Measurements from ENCODE around the gene EML4. TPM values are rescaled to one million over a fixed set of nuclear protein-coding genes. Genes with fewer than 3 reads are reported as not detected.

The EML4 gene
- total RNA-seq, 2 experiments from 2014 or later, result 67.4 to 69.8 TPM

- no peak for DNase-seq
- intact Hi-C loops (cut with micrococcal nuclease), result no loop called here
- Mint-ChIP-seq H3K4me3 (no peak overlapping the region), H3K27me3 (no peaks in the 10 kb centered on the region), H3K36me3 (no peaks in the 10 kb centered on the region), H3K4me1 (ENCODE audit: low read depth) (peaks cover 68% of the 10 kb centered on the region), H3K9me3 (no peaks in the 10 kb centered on the region), H3K27ac (no peak overlapping the region)
- POLR2A ChIA-PET, result interaction anchor here (1.0 kb wide), 1 partner anchor 15 kb away, joined by 4 read pairs; no protein-coding TSS in a partner anchor
- CTCF ChIA-PET, result interaction anchor here (1.0 to 1.9 kb wide), 3 partner anchors 43 to 57 kb away, joined by 3 to 6 read pairs (median 4); no protein-coding TSS in a partner anchor
These were observed 30.1 kb upstream of the EML4 start for GRCh38 chr2:42139101-42139500.

- intact Hi-C loops (cut with micrococcal nuclease), result no loop called here
- H3K36me3 Mint-ChIP-seq, result no peaks in the 10 kb centered on the region
- H3K27me3 Mint-ChIP-seq, result no peaks in the 10 kb centered on the region
- no peaks in the 10 kb centered on the region for H3K9me3 Mint-ChIP-seq
- DNase-seq, result no peak
- H3K27ac Mint-ChIP-seq, result no peak overlapping the region
- no peak overlapping the region for H3K4me3 Mint-ChIP-seq
- CTCF ChIA-PET, result no interaction called here
- peaks cover 58% of the 10 kb centered on the region for H3K4me1 Mint-ChIP-seq (ENCODE audit: low read depth)
- POLR2A ChIA-PET, result no interaction called here
These were observed 28.7 kb upstream of the EML4 start for GRCh38 chr2:42140496-42140895.

- no peaks in the 10 kb centered on the region for H3K9me3 Mint-ChIP-seq
These were observed 27.2 kb upstream of the EML4 start for GRCh38 chr2:42141687-42142546.

GRCh38 chr2:42142547-42143184 lies 26.5 kb upstream of the EML4 start:
- intact Hi-C loops (cut with micrococcal nuclease), result no loop called here
- H3K4me3 Mint-ChIP-seq, result no peak overlapping the region
- H3K27me3 Mint-ChIP-seq, result no peaks in the 10 kb centered on the region
- no peak for DNase-seq
- no peak overlapping the region for H3K27ac Mint-ChIP-seq
- no peaks in the 10 kb centered on the region for H3K9me3 Mint-ChIP-seq
- POLR2A ChIA-PET, result interaction anchor here (0.9 to 2.0 kb wide), 4 partner anchors 10 to 37 kb away, joined by 3 to 16 read pairs (median 4); no protein-coding TSS in a partner anchor
- H3K4me1 Mint-ChIP-seq (ENCODE audit: low read depth), result peaks cover 39% of the 10 kb centered on the region
- CTCF ChIA-PET, result interaction anchor here (0.9 to 1.6 kb wide), 4 partner anchors 28 to 85 kb away, joined by 4 to 5 read pairs (median 4); no protein-coding TSS in a partner anchor
- H3K36me3 Mint-ChIP-seq, result no peaks in the 10 kb centered on the region

More at GRCh38 chr2:42141687-42142546, 27.2 kb upstream of the EML4 start:
- H3K36me3 Mint-ChIP-seq, result no peaks in the 10 kb centered on the region
- peak; percentile 42 for DNase-seq
- ChIA-PET CTCF (interaction anchor here (0.9 to 1.5 kb wide), 5 partner anchors 25 to 86 kb away, joined by 3 to 5 read pairs (median 4); no protein-coding TSS in a partner anchor), POLR2A (interaction anchor here (0.6 to 2.0 kb wide), 5 partner anchors 9 to 89 kb away, joined by 3 to 16 read pairs (median 5); no protein-coding TSS in a partner anchor)
- H3K4me1 Mint-ChIP-seq (ENCODE audit: low read depth), result peaks cover 46% of the 10 kb centered on the region
- H3K27me3 Mint-ChIP-seq, result no peaks in the 10 kb centered on the region
- intact Hi-C loops (cut with micrococcal nuclease), result loop anchor here (1.0 kb wide), 1 partner anchor 9 kb away; no protein-coding TSS in a partner anchor
- peak overlapping the region; percentile 78 for H3K27ac Mint-ChIP-seq
- peak overlapping the region; percentile 58 for H3K4me3 Mint-ChIP-seq

GRCh38 chr2:42147641-42148274 lies 21.4 kb upstream of the EML4 start:
- Mint-ChIP-seq H3K4me3 (no peak overlapping the region), H3K4me1 (ENCODE audit: low read depth) (peaks cover 21% of the 10 kb centered on the region), H3K36me3 (no peaks in the 10 kb centered on the region), H3K27ac (no peak overlapping the region), H3K27me3 (no peaks in the 10 kb centered on the region), H3K9me3 (peaks cover 6% of the 10 kb centered on the region)
- ChIA-PET POLR2A (no interaction called here), CTCF (no interaction called here)
- no peak for DNase-seq
- intact Hi-C loops (cut with micrococcal nuclease), result loop anchor here (2.0 kb wide), 1 partner anchor 15 kb away; no protein-coding TSS in a partner anchor

GRCh38 chr2:42150159-42150558 lies 19.0 kb upstream of the EML4 start:
- ChIA-PET POLR2A (interaction anchor here (0.7 kb wide), 1 partner anchor 17 kb away, joined by 3 read pairs; no protein-coding TSS in a partner anchor), CTCF (interaction anchor here (1.0 to 1.1 kb wide), 2 partner anchors 17 to 40 kb away, joined by 3 read pairs; no protein-coding TSS in a partner anchor)
- no peak overlapping the region for H3K4me3 Mint-ChIP-seq
- intact Hi-C loops (cut with micrococcal nuclease), result no loop called here
- peaks cover 11% of the 10 kb centered on the region for H3K4me1 Mint-ChIP-seq (ENCODE audit: low read depth)
- H3K27me3 Mint-ChIP-seq, result no peaks in the 10 kb centered on the region
- no peak for DNase-seq
- no peaks in the 10 kb centered on the region for H3K36me3 Mint-ChIP-seq
- peaks cover 6% of the 10 kb centered on the region for H3K9me3 Mint-ChIP-seq
- H3K27ac Mint-ChIP-seq, result peak overlapping the region; percentile 48

- no peak overlapping the region for H3K4me3 Mint-ChIP-seq
- no peak overlapping the region for H3K27ac Mint-ChIP-seq
- intact Hi-C loops (cut with micrococcal nuclease), result no loop called here
- ChIA-PET CTCF (no interaction called here), POLR2A (interaction anchor here (1.1 kb wide), 1 partner anchor 16 kb away, joined by 4 read pairs; no protein-coding TSS in a partner anchor)
- no peaks in the 10 kb centered on the region for H3K27me3 Mint-ChIP-seq
- no peaks in the 10 kb centered on the region for H3K36me3 Mint-ChIP-seq
- H3K4me1 Mint-ChIP-seq (ENCODE audit: low read depth), result peaks cover 11% of the 10 kb centered on the region
- DNase-seq, result no peak
- peaks cover 2% of the 10 kb centered on the region for H3K9me3 Mint-ChIP-seq
These were observed 15.1 kb upstream of the EML4 start for GRCh38 chr2:42153944-42154581.

GRCh38 chr2:42156721-42157120 lies 12.4 kb upstream of the EML4 start:
- no peaks in the 10 kb centered on the region for H3K27me3 Mint-ChIP-seq
- CTCF ChIA-PET, result interaction anchor here (1.0 to 1.5 kb wide), 2 partner anchors 61 to 69 kb away, joined by 4 to 5 read pairs; no protein-coding TSS in a partner anchor
- no peak for DNase-seq

GRCh38 chr2:42161444-42161843 lies 7.7 kb upstream of the EML4 start:
- no peaks in the 10 kb centered on the region for H3K4me1 Mint-ChIP-seq (ENCODE audit: low read depth)
- H3K27me3 Mint-ChIP-seq, result no peaks in the 10 kb centered on the region
- no peak for DNase-seq
- no peak overlapping the region for H3K27ac Mint-ChIP-seq
- H3K9me3 Mint-ChIP-seq, result no peaks in the 10 kb centered on the region
- intact Hi-C loops (cut with micrococcal nuclease), result no loop called here
- ChIA-PET POLR2A (no interaction called here), CTCF (interaction anchor here (0.8 kb wide), 1 partner anchor 35 kb away, joined by 3 read pairs; no protein-coding TSS in a partner anchor)
- no peak overlapping the region for H3K4me3 Mint-ChIP-seq
- H3K36me3 Mint-ChIP-seq, result no peaks in the 10 kb centered on the region

More at GRCh38 chr2:42156721-42157120, 12.4 kb upstream of the EML4 start:
- no peaks in the 10 kb centered on the region for H3K9me3 Mint-ChIP-seq
- intact Hi-C loops (cut with micrococcal nuclease), result no loop called here
- POLR2A ChIA-PET, result no interaction called here
- H3K36me3 Mint-ChIP-seq, result no peaks in the 10 kb centered on the region
- no peak overlapping the region for H3K4me3 Mint-ChIP-seq
- no peak overlapping the region for H3K27ac Mint-ChIP-seq
- no peaks in the 10 kb centered on the region for H3K4me1 Mint-ChIP-seq (ENCODE audit: low read depth)

GRCh38 chr2:42163444-42164045 lies 5.6 kb upstream of the EML4 start:
- intact Hi-C loops (cut with micrococcal nuclease), result no loop called here

GRCh38 chr2:42164046-42164445 lies 5.1 kb upstream of the EML4 start:
- no peaks in the 10 kb centered on the region for H3K36me3 Mint-ChIP-seq
- no peak overlapping the region for H3K27ac Mint-ChIP-seq
- ChIA-PET CTCF (no interaction called here), POLR2A (no interaction called here)
- DNase-seq, result no peak
- H3K27me3 Mint-ChIP-seq, result no peaks in the 10 kb centered on the region
- no peaks in the 10 kb centered on the region for H3K9me3 Mint-ChIP-seq
- H3K4me1 Mint-ChIP-seq (ENCODE audit: low read depth), result peaks cover 6% of the 10 kb centered on the region
- intact Hi-C loops (cut with micrococcal nuclease), result no loop called here
- no peak overlapping the region for H3K4me3 Mint-ChIP-seq

More at GRCh38 chr2:42163444-42164045, 5.6 kb upstream of the EML4 start:
- no peak for DNase-seq
- ChIA-PET CTCF (no interaction called here), POLR2A (no interaction called here)
- Mint-ChIP-seq H3K4me1 (ENCODE audit: low read depth) (peaks cover 2% of the 10 kb centered on the region), H3K36me3 (no peaks in the 10 kb centered on the region), H3K27ac (no peak overlapping the region), H3K4me3 (no peak overlapping the region), H3K27me3 (no peaks in the 10 kb centered on the region), H3K9me3 (no peaks in the 10 kb centered on the region)
